HG03565 (cell line): ENCODE measurements around the gene BCAS1.

ENCODE experiments used
- ATAC-seq: cut with Tn5 transposase; IDR thresholded peaks from one replicate; pipeline ENCODE4 v1.9.1; 2021; ENCODE audit warnings: mild to moderate bottlenecking, moderate library complexity; ENCODE audit not compliant: unreplicated experiment

BCAS1 gene

DNA sequence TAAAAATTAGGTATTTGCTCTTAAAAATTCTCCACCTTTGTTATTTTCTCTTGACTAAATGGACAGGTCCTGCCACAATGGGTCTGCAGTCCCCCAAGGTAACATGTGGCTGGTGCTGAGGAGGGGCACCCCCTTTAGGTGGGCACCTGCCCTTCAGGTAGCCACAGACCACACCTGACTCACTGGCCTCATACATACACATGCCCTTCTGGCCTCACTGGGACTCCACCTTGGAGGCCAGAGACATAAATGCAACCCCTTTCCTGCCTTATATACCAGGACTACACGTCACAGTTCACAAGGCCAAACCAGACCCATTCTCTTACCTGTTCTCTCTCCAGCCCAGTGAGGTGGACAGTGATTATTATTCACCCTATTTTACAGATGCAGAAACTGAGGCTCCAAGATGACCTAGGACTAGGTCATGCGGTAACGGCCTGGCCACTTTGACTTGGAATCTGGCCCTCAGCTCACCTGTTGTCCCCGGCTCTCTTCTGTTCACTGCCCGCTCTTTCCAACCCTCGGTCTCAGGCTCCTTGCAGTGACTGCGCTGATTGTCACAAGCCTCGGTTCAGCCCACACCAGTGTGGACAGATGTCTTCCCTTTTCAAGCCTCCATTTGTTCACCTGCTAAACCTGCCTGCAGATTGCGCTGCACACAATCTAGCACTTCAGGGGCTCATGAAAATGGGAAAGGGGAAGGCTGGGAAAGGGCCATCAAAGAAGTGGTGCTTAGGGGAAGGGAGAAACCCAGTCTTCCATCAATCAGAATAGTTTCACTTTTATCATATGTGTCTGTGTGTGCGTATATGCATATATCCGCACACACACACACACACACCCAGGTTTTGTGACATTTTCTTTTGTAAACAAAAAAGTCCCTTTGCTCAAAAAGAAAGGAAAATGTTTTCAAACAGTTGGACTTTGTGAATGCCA, 121.7 kb downstream of the BCAS1 start:
- peak; percentile 19 for ATAC-seq

DNA sequence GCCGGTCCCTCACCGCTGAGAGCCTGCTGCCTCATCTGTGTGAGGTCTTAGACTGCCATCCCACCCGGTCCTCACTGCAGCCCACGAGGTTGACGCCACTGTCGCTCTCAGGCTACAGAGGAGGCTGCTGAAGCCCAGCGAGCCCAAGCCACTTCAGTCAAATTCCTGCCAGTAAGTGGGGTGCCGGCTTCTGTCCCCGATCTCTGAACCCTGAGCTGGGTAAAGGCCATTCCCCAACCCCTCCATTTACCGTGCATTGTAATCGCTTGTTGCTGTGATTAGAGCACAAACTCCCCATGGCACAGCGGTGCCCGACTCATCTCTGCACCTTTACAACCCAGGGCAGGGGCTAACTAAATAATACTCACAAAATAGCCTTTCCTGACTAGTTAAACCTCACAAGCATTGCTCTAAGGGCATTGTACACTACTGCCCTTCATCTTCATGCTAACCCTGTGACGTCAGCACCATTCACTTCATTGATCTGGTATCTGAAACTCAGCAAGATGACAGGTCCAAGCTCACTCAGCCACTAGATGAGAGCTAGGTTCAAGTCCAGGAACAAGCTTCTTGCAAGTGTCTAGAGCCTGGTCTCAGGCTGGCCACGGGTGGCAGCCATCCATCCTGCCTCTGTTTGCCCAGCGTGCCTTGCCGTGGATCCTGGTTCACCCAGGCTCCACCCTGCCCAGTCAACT, 122.7 kb downstream of the BCAS1 start:
- ATAC-seq = no peak

DNA sequence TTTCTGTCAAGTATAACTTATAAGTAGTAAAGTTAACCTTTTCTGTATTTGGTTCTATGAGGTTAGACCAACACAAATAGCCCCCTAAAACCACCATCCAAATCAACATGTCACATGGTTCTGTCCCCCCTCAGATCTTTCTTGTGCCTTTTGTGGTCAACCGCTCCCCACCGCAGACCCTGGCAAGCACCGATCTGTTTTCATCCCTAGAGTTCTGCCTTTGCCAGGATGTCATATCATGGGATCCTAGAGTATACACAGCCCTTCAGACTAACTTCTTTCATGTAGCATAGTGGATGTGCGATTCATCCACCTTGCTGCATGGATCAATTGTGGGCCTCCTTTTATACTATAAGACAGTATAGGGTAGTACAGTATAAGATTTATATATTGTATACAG, 124.3 kb downstream of the BCAS1 start:
- ATAC-seq = no peak

DNA sequence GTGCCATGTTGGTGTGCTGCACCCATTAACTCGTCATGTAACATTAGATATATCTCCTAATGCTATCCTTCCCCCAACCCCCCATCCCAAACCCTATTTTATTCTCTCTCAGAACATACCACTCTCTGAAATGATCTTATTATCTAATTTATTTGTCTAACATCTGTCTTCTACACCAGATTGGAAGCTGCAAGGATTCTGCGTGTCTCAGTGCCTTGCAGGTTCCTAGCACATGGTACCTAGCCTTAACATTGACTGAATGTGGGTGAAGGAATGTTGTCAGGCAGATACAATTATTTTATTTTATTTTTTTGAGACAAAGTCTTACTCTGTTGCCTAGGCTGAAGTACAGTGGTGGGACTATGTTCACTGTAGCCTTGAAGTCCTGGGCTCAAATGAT, 124.9 kb downstream of the BCAS1 start:
- ATAC-seq = no peak

DNA sequence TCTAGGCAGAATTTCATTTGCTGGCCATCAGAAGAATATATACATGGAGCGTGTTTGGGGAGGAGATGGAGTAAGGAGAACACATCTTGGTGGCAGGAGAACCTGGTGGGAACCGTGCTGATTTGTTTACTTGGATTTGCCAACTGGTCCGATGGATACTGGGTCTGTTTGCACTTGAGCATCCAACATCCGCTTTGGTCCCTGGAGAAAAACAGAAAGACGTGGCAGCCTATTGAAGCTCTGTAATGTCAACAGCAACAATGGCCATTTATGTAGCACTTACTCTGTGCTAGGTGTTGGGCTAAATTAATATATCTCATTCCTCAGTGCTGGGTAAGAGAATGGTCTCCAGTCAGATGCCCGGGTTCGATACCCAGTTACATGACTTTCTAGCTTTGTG, 125.6 kb downstream of the BCAS1 start:
- ATAC-seq = no peak

DNA sequence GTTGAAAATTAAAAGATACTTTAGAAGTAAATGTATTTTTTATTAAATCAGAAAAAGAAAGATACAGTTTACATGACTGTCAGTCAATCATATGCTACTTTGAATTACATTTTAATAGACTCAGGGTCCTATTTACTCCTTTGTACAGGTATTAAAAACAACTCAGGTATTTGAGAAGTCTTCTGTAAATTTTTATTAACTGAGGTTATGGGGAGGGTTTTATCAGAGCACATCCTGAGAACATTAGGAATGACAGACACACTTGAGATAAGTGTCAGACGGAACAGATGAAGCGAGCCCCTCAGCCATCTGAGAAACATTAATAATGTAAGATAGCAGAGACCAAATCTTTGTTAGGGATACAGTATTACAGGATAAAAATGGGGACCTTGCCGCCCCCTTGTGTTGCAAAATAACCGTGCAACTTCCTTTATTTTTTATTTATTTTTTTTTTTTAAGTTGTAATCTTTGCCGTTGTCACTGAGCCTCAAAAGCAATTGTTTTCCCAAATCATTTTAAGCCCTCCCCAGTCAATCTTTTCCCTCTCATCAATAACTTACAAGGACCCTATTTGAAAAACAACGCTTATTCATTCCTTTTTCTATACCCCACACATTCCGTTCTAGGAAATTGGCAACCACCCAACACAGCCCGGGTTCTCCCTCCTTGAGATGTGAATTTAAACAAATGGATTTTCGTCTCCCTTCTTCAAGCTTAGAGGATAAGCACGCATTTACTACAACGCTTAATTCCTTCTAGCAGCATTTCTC, 126.7 kb downstream of the BCAS1 start:
- ATAC-seq = no peak

DNA sequence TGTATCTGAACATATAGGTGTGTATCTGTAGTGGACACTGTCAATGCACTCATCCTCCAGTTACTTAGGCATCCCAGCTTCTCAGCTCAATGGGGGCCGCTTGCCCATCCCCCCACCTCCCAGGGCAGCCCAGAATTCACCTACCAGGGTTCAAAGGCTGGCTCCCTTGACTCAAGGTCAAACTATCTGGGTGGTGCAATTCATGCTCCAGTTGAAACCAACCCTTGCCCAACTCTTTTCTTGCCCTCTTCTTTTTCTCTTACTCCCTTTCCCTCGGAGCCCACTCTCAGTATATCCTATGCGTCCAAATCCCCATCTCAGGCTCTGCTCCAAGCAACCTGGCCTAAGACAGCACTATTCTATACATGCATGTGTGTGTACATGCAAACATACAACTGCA, 127.4 kb downstream of the BCAS1 start:
- no peak for ATAC-seq

DNA sequence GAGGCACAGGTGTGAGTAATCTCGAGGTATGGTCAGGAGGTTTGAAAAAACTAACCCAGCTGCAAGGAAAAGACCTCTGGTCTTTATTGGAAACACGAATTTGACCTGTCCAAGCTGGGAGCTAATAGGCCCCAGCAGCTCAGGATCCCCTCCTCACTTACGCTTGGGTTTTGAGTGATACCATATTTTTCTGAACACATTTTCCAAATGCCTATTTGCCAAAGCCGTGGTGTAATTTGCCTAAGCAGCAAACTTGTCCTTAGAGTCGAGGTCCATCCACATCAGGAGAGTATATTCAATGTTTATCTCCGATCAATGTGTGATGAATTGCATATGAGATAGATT, 128.0 kb downstream of the BCAS1 start:
- no peak for ATAC-seq

DNA sequence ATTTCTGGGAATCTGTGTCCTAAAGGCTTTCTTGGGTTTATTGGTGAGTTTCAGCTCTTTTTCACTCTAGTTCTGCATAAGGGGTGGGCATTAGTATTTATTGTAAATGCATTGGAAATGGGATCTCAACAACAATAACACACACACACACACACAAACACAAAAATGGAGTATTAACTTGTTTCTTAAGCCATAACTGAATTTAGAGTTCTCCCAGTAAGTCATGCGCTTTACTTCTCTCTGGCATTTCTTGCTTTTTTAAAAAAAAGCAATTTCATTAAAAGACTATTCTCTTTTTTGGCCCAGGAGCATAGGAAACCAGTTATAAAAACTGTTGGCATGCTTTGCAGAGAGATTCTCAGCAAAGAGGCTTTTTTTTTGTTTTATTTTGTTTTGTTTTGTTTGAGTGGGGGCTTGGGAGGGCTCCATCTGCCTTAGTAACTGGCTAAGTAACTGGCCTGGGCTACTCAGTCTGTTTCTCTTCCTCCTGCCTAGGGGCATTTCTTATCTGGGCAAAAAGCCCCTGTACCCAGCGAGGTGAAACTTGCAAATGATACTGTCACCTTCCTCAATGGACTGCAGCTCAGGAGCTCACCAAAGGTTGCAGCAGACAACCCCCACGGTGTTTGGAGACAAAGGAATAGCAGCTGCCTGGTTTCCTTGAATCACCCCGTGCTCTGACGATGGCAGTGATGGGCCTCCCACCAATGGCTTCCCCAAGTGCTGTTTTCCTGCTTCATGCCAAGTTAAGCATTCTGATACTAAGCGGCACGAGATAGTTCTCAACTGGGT, 128.5 kb downstream of the BCAS1 start:
- ATAC-seq = peak; percentile 30

DNA sequence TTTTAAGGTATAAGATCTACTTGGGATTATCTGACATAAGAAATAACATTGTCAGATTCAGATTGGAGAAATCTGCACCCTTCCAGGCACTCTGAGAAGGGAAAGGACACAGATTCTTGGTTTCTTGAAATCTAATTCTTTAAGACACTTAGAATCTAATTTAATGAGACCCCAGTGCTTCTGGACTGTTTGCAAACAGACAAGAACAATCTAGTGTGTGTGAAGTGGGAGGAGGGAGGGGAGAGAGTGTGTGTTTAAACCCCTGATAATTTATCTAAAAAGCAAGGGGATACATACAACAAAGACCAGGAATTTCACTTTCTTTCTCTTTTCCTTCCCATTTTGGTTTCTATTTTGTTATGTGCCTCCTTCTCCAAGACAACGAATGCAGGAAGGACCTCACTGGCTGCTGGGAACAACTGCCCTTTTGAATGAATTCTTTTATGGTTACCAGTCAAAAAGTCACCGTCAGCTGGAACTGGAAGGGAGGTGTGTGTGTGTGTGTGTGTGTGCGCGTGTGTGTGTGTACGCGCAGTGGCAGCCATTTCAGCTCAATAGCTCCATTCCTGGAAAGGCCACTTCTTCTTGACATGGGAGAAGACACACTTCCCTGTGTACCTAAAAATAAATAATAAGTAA, 129.4 kb downstream of the BCAS1 start:
- no peak for ATAC-seq

DNA sequence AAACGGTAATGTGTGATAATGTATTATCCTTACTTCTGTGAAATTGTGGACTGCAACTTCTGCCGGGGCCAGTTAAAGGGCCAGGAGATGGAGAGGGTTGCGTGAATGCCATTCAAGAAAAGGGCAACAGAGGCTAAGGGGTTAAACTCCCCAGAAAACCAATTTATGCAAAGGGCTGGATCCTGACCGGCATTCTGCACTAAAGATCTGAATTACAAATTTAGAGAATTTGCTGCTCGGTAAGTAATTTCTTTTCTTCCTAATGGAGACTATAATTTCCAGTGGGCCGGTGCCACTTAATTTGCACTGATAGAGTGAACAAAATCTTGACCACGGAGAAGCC, 130.1 kb downstream of the BCAS1 start:
- ATAC-seq = no peak

DNA sequence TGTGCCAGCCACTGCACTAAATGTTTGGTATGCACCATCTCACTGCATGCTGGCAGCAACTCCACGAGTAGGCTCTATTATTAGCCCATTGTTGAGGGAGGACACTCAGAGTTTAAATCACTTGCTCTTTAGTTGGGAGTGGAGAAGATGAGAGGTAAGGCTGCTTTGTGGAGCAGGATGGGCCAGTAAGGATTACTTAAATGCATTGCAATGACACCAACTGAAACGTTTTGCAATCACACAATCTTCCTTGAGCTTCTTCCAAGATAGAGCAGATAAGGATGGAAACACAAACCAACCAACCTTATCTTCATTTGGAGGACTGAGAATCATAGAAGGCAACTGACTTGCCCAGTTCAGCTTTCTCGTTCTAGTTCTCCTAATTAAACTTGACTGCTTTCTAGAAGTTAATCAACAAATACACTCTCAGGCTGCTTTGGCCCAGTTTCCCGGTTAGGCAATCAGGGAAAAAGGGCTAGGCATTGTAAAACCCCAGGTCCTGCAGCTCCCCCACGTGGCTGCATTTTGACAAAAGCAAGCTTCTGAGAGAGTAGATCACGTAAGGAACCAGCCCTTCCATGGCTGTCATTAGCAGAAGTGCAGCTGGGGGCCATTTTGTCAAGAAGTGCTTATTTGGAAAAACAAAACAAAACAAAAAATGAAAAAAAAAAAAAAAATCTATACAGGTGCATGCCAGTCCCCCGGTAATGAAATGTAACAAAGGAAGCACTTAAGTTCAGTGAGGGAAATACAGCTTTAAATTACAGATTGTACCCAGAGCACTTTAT, 130.6 kb downstream of the BCAS1 start:
- ATAC-seq = peak; percentile 54

DNA sequence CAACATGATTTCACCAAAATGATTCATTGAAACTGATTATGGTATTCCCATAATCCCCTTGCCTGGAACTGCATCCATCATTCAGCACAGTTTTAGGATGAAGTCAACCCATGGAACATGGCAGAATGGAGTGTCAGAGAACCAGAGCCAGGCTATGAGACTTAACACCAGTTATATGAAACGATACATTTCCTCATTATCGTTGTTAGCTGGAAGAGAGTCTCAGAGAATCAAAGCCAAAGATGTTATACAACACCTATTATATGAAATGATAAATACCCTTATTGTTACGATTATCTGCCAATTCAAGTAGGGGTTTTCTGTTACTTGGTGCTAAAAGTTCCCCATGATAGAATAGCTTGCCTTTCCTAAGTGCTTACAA, 131.2 kb downstream of the BCAS1 start:
- ATAC-seq = no peak

DNA sequence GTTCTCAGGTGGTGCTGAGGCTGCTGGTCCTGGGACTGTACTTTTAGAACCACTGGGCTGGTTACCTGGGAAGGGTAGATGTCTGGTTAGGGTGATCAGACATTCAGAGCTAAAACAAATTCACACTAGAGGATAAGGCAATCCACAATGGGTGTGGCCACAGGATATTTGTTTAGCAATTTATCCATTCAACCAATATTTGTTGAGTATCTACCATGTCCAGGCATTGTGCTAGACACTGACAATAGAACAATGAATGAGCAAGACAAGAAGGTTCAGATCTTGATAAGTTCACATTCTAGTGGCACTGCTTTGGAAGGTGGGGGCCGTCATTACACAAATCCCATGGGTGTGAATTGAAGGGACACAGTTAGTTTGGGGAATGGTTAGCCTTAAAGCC, 131.7 kb downstream of the BCAS1 start:
- ATAC-seq = no peak

DNA sequence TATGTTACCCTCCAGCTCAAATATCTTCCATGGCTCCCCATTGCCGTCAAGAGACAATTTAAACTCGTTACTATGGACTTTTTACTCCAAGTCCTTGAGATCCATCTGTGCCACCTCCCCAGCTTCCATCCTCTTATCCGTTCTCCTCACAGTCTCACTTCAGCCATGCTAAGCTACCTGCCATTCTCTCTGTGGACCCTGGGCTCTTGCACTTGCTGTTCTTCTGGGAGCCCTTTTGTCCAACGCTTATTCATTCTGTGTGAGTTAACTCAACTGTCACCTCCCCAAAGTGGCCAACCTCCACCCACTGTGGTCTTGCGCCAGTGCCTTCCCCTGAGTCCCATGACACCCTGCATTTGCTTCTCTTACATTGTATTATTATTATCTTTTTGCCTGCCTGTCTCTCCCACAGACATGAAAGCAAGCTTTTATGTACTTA, 132.4 kb downstream of the BCAS1 start:
- no peak for ATAC-seq

DNA sequence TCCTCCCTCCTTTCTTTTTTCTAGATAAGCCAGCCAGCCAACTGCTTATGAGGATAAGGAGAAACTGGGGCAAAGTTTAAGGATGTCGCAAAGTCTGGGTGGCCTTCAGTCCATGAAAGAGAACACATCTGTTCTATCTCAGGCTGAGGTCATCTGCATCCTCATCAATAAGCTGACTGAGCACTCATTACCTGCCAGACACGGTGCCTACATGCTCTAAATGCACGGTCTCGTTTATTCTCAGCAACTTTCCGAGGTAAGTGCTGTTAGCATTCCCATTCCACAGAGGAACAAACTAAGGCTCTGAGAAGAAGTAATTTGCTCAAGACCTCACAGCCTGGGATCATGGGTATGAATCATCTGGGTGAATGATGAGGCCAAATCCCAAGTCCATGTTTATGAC, 133.1 kb downstream of the BCAS1 start:
- no peak for ATAC-seq

DNA sequence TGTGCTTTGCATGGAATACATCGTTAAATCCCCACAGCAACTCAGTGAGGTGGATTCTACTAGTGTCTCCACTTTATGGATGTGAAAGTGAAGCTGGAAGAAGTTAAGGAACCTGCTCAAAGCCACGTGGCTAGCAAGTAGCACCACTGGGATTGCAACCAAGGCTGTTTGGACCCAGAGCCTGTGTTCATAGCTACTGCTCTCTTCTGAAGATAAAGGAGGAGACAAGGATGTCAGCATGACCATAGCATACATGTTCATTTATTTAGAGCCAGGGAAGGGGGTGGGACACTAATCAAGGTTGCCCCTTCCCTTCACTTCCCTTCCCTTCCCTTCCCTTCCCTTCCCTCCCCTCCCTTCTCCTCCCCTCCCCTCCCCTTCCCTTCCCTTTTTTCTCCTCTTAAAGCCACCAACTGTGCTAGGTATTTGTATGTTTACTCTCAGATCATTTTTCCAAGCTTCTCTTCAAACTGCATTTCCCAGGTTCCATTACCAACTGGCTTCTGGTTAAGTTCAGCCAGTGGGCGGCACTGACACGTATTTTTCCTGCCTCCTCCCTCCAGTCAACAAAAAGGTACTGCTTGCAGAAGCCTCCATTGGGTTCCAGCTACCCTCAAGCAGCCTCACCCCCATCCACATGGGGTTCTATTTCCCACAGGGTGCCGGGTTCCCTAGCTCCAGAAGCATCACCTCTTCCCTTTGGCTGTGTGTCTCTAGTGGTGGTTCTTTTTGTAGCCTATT, 134.9 kb downstream of the BCAS1 start:
- ATAC-seq = no peak

DNA sequence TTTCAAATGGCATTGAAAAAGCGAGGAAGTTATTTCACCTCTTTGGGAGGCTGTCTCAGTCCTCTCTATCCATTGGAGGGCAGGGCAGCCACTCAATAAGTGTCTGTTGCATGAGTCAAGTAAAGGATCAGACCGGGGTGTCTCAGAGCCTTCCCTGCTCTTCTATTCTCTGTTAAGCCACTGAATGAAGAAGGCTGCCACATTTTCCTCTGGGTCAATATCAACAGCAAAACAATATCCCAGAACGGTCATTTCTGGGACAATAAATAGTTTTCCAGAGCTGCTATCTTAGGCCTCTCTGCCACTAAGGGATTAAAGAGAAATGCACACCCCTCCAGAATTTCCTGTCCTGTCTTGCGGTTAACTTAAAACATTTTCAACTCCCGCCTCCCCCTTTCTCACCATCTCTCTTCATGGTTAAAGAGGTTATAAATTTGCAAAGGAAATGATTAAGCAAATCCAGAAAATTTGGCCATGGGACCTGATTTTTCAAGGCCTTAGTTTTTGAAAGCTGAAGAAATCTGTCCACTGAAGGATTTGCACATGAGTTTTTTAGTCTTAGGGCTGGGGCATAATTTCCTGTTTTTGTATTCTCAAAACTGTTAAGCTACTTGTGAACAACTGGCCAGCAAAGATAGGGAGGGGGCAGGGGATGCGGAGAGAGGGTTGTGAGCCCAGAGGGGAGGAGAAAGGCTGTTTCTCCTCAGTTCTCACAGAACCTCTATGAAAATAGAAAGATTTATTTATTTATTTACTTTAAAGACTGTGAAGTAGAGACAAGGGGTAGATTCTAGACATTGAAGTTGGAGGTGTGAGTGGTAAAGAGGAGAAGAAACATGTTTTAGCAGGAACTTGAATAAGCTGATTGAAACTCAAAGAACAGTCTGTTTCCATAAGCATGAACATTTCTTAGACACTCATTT, 135.7 kb downstream of the BCAS1 start:
- no peak for ATAC-seq
